Natural killer cell treated with Interleukin-12 subunit alpha and Interleukin-12 subunit beta and Interleukin-15 and Interleukin-18, amount 100 ng/mL, for 72 hours (primary cell): ENCODE data around the gene CCDC54. TPM values are rescaled to one million over a fixed set of nuclear protein-coding genes. Genes with fewer than 3 reads are reported as not detected.

Source experiments
- ATAC-seq, 2 donors: fragments of 150-1000 bp; cut with Tn5 transposase in 1 of 2; sonication (Bioruptor Pico), chemical (Tn5 transposase) in 1 of 2; 2 replicates each; pipeline ENCODE4 v1.10.0; 2021
- DNase-seq: peaks from one replicate; pipeline ENCODE4 v3.0.0; 2022; ENCODE audit warnings: low spot score
- H3K27ac Mint-ChIP-seq, 2 donors: 1 replicate in 1 of 2; 2 replicates in 1 of 2; pipeline ENCODE4 v1.8.0; 2022; ENCODE audit warnings: mixed read lengths in 2 of 2, mild to moderate bottlenecking in 1 of 2, moderate library complexity in 1 of 2
- H3K27me3 Mint-ChIP-seq, 2 donors: 1 replicate in 1 of 2; 2 replicates in 1 of 2; pipeline ENCODE4 v1.8.0; 2022; ENCODE audit warnings: mixed read lengths in 2 of 2
- H3K36me3 Mint-ChIP-seq: one replicate; pipeline ENCODE4 v1.8.0; 2022; ENCODE audit warnings: mixed read lengths
- H3K4me1 Mint-ChIP-seq, 2 donors: 1 replicate in 1 of 2; 2 replicates in 1 of 2; pipeline ENCODE4 v1.8.0; 2022; ENCODE audit warnings: low read depth in 2 of 2, mixed read lengths in 2 of 2, mild to moderate bottlenecking in 1 of 2
- H3K4me3 Mint-ChIP-seq: one replicate; pipeline ENCODE4 v1.8.0; 2022; ENCODE audit warnings: mixed read lengths
- H3K9me3 Mint-ChIP-seq: 2 replicates; pipeline ENCODE4 v1.8.0; 2022; ENCODE audit warnings: mixed read lengths
- total RNA-seq, 2 donors: library from RNA; stranded (reverse); gene quantifications; one replicate each; pipeline ENCODE4 v1.2.3, GENCODE V29; 2022

CCDC54 gene
- total RNA-seq, 2 donors from 2014 or later, result not detected

DNA sequence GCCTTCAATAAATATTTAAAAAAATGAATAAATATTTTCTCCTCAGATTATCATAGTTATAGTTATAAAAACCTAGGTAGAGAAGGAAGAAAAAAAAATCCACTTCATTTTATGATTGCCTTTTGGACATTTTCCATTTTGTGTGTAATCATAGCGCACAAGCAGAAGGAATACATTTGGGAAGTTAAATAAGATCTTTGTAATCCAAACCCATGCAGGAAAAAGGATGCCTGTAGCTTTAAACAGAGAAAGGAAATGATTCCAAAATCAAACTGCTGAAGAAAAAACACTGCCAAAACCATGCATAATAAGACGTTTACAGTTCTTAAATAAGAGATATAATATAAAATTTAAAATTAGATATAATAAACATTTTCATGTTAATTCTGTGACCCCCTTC is 7.4 kb upstream of the CCDC54 start:
- ATAC-seq (no peak), DNase-seq (no peak)
- Mint-ChIP-seq H3K4me3 (no peak overlapping the region), H3K27ac (no peak overlapping the region), H3K36me3 (no peaks in the 10 kb centered on the region), H3K4me1 (peaks cover 0 to 14% of the 10 kb centered on the region in 2 donors), H3K27me3 (peaks cover 8 to 23% of the 10 kb centered on the region in 2 donors), H3K9me3 (no peaks in the 10 kb centered on the region)

DNA sequence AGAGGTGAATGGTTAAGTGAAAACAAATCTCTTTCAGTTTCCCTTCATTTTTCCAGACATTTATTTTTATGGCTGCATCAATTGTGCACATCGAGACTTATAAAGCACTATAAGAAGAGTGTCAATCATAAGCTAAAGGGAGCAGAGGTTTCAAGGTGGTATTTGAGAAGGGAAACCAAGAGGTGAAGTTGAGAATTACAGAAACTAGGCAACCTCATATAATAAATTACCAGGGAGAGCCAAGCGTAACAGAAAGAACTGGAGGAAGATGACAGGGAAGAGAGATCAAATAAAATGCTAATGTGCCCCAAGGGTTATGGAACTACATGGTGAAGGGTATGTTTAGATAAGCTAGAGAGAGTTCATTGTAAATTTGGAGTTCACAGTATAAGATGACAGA is 6.3 kb upstream of the CCDC54 start:
- ATAC-seq (no peak), DNase-seq (no peak)
- H3K27me3 Mint-ChIP-seq, result peaks cover 8 to 23% of the 10 kb centered on the region in 2 donors
- no peak overlapping the region for H3K4me3 Mint-ChIP-seq
- no peak overlapping the region for H3K27ac Mint-ChIP-seq
- H3K9me3 Mint-ChIP-seq, result no peaks in the 10 kb centered on the region
- no peaks in the 10 kb centered on the region for H3K36me3 Mint-ChIP-seq
- peaks cover 0 to 14% of the 10 kb centered on the region in 2 donors for H3K4me1 Mint-ChIP-seq

- peaks cover 0 to 9% of the 10 kb centered on the region in 2 donors for H3K4me1 Mint-ChIP-seq
- H3K36me3 Mint-ChIP-seq, result no peaks in the 10 kb centered on the region
- no peak for DNase-seq
- H3K4me3 Mint-ChIP-seq, result no peak overlapping the region
- no peaks in the 10 kb centered on the region for H3K9me3 Mint-ChIP-seq
- H3K27me3 Mint-ChIP-seq, result peaks cover 9 to 23% of the 10 kb centered on the region in 2 donors
- no peak for ATAC-seq
- H3K27ac Mint-ChIP-seq, result no peak overlapping the region
These were observed 4.7 kb upstream of the CCDC54 start for GRCh38 chr3:107372506-107372905.

DNA sequence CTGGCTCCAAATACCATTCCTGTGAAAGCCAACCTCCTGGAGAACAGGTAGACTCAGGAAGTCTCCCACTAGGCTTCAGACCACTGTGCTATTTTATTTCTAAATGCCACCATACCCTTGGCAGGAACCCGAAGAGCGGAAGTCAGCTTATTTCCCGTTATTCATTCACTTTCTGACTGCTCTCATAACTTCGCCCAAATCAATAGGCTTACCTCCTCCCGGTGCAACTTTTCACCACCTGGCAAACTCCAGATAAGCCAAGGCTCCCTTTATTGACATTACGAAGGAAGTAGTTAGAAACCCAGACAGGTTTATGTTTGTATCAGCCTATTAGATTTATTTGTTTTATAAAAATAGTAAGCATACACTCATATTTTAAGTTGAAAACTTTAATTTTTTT is 3.3 kb upstream of the CCDC54 start:
- DNase-seq (no peak), ATAC-seq (no peak)
- Mint-ChIP-seq H3K36me3 (no peaks in the 10 kb centered on the region), H3K4me1 (no peaks in the 10 kb centered on the region), H3K4me3 (no peak overlapping the region), H3K27me3 (peaks cover 12 to 15% of the 10 kb centered on the region in 2 donors), H3K27ac (no peak overlapping the region), H3K9me3 (no peaks in the 10 kb centered on the region)

DNA sequence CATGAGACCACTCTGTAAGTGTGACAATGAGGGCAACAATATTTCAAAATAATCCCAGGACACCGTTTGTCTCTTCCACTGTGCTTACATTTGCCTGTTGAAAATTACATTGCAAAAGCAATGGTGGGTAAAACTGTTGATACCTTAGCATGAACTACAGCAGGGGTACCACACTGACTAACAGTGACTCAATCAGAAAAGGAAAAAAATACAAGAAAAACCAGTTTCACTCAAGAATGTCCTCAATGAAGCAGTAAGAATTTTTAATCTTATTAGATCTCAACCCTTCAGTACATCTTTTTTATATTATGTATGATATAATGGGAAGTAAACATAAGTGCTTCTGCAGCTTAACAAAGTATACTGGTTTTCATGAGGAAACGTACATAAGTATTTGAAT is 1.6 kb upstream of the CCDC54 start:
- H3K4me1 Mint-ChIP-seq, result no peaks in the 10 kb centered on the region
- no peak overlapping the region for H3K4me3 Mint-ChIP-seq
- H3K27ac Mint-ChIP-seq, result no peak overlapping the region
- DNase-seq (no peak), ATAC-seq (no peak)
- H3K9me3 Mint-ChIP-seq, result no peaks in the 10 kb centered on the region
- H3K36me3 Mint-ChIP-seq, result no peaks in the 10 kb centered on the region
- H3K27me3 Mint-ChIP-seq, result peaks cover 8 to 15% of the 10 kb centered on the region in 2 donors

DNA sequence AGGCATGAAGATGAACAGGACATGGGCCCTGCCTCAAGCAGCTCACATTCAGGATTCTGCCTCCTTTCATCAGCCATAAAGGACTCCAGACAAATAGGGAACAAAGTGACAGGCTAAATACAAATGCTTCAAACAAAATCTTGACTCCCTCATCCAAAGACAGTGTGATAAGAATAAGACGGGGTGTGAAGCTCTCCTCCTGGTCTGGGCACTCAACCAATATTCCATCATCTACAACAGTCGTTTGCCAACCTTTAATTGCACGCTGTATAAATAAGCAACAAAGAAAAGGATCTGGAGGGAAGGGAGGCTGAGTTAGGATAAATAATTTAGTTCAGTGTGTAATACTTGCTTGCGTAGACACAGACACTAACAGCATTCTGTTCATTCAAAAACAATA is 5.4 kb downstream of the CCDC54 start:
- H3K27ac Mint-ChIP-seq, result no peak overlapping the region
- ATAC-seq (no peak), DNase-seq (no peak)
- no peaks in the 10 kb centered on the region for H3K9me3 Mint-ChIP-seq
- no peak overlapping the region for H3K4me3 Mint-ChIP-seq
- peaks cover 22 to 42% of the 10 kb centered on the region in 2 donors for H3K27me3 Mint-ChIP-seq
- H3K36me3 Mint-ChIP-seq, result no peaks in the 10 kb centered on the region
- H3K4me1 Mint-ChIP-seq, result no peaks in the 10 kb centered on the region

GRCh38 chr3:107384428-107384827 is 7.2 kb downstream of the CCDC54 start:
- Mint-ChIP-seq H3K27me3 (peaks cover 20 to 42% of the 10 kb centered on the region in 2 donors), H3K4me3 (no peak overlapping the region), H3K27ac (no peak overlapping the region), H3K9me3 (no peaks in the 10 kb centered on the region), H3K36me3 (no peaks in the 10 kb centered on the region), H3K4me1 (no peaks in the 10 kb centered on the region)
- no peak for DNase-seq
- ATAC-seq, result no peak

GRCh38 chr3:107384907-107385306 is 7.7 kb downstream of the CCDC54 start:
- H3K36me3 Mint-ChIP-seq, result no peaks in the 10 kb centered on the region
- H3K4me1 Mint-ChIP-seq, result no peaks in the 10 kb centered on the region
- no peak overlapping the region for H3K4me3 Mint-ChIP-seq
- H3K9me3 Mint-ChIP-seq, result no peaks in the 10 kb centered on the region
- H3K27ac Mint-ChIP-seq, result no peak overlapping the region
- DNase-seq (no peak), ATAC-seq (no peak)
- peaks cover 20 to 42% of the 10 kb centered on the region in 2 donors for H3K27me3 Mint-ChIP-seq

- Mint-ChIP-seq H3K36me3 (no peaks in the 10 kb centered on the region), H3K27me3 (peaks cover 10 to 30% of the 10 kb centered on the region in 2 donors), H3K4me3 (no peak overlapping the region), H3K4me1 (no peaks in the 10 kb centered on the region), H3K9me3 (no peaks in the 10 kb centered on the region), H3K27ac (no peak overlapping the region)
- ATAC-seq (no peak), DNase-seq (no peak)
These were observed 10.3 kb downstream of the CCDC54 start for GRCh38 chr3:107387555-107387954.

DNA sequence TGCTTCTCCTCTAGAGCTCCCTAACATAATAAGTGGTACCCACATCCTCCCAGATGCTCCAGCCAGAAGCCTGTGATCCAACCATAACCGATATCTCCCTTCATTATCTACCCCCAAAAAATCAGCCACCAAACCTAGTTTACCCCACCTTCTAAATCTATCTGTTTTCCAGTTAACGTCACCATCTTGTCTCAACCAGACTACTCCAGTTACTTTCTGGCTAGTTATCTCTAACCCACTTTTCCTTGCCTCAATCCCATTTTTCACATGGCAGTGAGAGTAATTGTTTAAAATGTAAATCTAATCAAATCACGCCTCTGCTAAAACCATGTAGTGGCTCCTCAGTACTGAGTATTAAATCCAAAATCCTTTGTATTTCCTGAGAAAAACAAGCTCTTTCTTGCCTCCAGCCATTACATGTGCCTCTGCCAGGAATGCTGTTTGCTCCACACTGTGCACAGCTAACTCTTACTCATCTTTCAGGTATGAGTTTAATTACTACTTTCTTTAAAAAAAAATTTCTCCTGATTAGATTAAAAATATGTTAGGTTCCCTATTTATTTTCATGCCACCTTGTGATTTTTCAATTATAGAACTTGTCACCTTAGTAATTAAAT is 15.4 kb downstream of the CCDC54 start:
- Mint-ChIP-seq H3K36me3 (no peaks in the 10 kb centered on the region), H3K4me3 (no peak overlapping the region), H3K27ac (no peak overlapping the region), H3K9me3 (no peaks in the 10 kb centered on the region), H3K4me1 (no peaks in the 10 kb centered on the region), H3K27me3 (peaks cover under 1 to 8% of the 10 kb centered on the region in 2 donors)
- ATAC-seq, result no peak
- DNase-seq, result no peak

DNA sequence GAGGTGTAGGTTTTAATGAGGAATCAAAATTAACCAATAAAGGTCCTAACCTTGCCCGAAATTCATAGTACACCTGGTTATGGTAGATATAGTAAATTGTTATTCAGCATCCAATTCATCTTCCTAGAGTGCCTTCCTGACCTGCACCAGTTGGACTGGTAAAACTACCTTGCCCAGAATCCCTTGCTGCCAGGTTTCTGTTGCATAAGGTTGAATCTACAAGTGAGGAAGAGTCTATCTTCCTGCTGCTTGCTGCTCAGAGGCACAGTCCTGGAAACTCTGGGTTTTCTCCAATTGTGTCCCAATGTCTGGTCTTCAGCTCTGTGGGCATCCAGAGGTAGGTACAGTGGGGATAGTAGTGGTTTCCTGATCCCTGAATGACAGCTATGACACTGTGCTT is 17.3 kb downstream of the CCDC54 start:
- H3K36me3 Mint-ChIP-seq, result no peaks in the 10 kb centered on the region
- no peaks in the 10 kb centered on the region for H3K9me3 Mint-ChIP-seq
- DNase-seq (no peak), ATAC-seq (no peak)
- no peaks in the 10 kb centered on the region for H3K4me1 Mint-ChIP-seq
- no peak overlapping the region for H3K27ac Mint-ChIP-seq
- no peak overlapping the region for H3K4me3 Mint-ChIP-seq
- peaks cover 6 to 12% of the 10 kb centered on the region in 2 donors for H3K27me3 Mint-ChIP-seq

- H3K4me1 Mint-ChIP-seq, result no peaks in the 10 kb centered on the region
- no peak overlapping the region for H3K27ac Mint-ChIP-seq
- H3K4me3 Mint-ChIP-seq, result no peak overlapping the region
- H3K27me3 Mint-ChIP-seq, result peaks cover 6 to 12% of the 10 kb centered on the region in 2 donors
- H3K36me3 Mint-ChIP-seq, result no peaks in the 10 kb centered on the region
- DNase-seq (no peak), ATAC-seq (no peak)
- no peaks in the 10 kb centered on the region for H3K9me3 Mint-ChIP-seq
These were observed 17.8 kb downstream of the CCDC54 start for GRCh38 chr3:107395066-107395465.

- Mint-ChIP-seq H3K27me3 (peaks cover 6 to 12% of the 10 kb centered on the region in 2 donors), H3K9me3 (no peaks in the 10 kb centered on the region), H3K4me1 (no peaks in the 10 kb centered on the region), H3K36me3 (no peaks in the 10 kb centered on the region), H3K4me3 (no peak overlapping the region), H3K27ac (no peak overlapping the region)
- DNase-seq (no peak), ATAC-seq (no peak)
These were observed 24.1 kb downstream of the CCDC54 start for GRCh38 chr3:107401301-107401700.

- DNase-seq (no peak), ATAC-seq (no peak)
- no peaks in the 10 kb centered on the region for H3K9me3 Mint-ChIP-seq
- no peak overlapping the region for H3K27ac Mint-ChIP-seq
- peaks cover 6 to 11% of the 10 kb centered on the region in 2 donors for H3K27me3 Mint-ChIP-seq
- H3K4me3 Mint-ChIP-seq, result no peak overlapping the region
- no peaks in the 10 kb centered on the region for H3K36me3 Mint-ChIP-seq
- no peaks in the 10 kb centered on the region for H3K4me1 Mint-ChIP-seq
These were observed 25.0 kb downstream of the CCDC54 start for GRCh38 chr3:107402214-107402613.
